Activated T-helper 9 cell treated with anti-CD3 and anti-CD28 coated beads, Interleukin-2, amount 50 U/mL, for 16 hours (primary cell): ENCODE results near the gene SND1.

Experiments used
- DNase-seq: peaks from one replicate; pipeline ENCODE4 v3.0.0-alpha.2; 2020; ENCODE audit warnings: low read depth

SND1 gene

GRCh38 chr7:127730658-127731276, 78.8 kb downstream of the SND1 start:
- no peak for DNase-seq

- DNase-seq = no peak
Measured at GRCh38 chr7:127731431-127732080, 79.6 kb downstream of the SND1 start.

GRCh38 chr7:127732306-127732705, 80.3 kb downstream of the SND1 start:
- no peak for DNase-seq

- DNase-seq = no peak
Measured at GRCh38 chr7:127733986-127734385, 82.0 kb downstream of the SND1 start.

GRCh38 chr7:127736511-127736910, 84.5 kb downstream of the SND1 start:
- no peak for DNase-seq

GRCh38 chr7:127738859-127739258, 86.9 kb downstream of the SND1 start:
- no peak for DNase-seq

GRCh38 chr7:127741764-127742375, 89.9 kb downstream of the SND1 start:
- no peak for DNase-seq

- no peak for DNase-seq
Measured at GRCh38 chr7:127745445-127745844, 93.5 kb downstream of the SND1 start.

- no peak for DNase-seq
Measured at GRCh38 chr7:127751062-127751461, 99.1 kb downstream of the SND1 start.

- DNase-seq = no peak
Measured at GRCh38 chr7:127751490-127752448, 99.8 kb downstream of the SND1 start.

GRCh38 chr7:127752829-127753228, 100.8 kb downstream of the SND1 start:
- DNase-seq = no peak

- DNase-seq = no peak
Measured at GRCh38 chr7:127754457-127754856, 102.5 kb downstream of the SND1 start.

- DNase-seq = no peak
Measured at GRCh38 chr7:127755521-127755920, 103.5 kb downstream of the SND1 start.

- DNase-seq = no peak
Measured at GRCh38 chr7:127755965-127756364, 104.0 kb downstream of the SND1 start.

- DNase-seq = no peak
Measured at GRCh38 chr7:127758105-127758504, 106.1 kb downstream of the SND1 start.

- no peak for DNase-seq
Measured at GRCh38 chr7:127758845-127759244, 106.9 kb downstream of the SND1 start.

- no peak for DNase-seq
Measured at GRCh38 chr7:127759945-127760421, 108.0 kb downstream of the SND1 start.

GRCh38 chr7:127760436-127761031, 108.5 kb downstream of the SND1 start:
- no peak for DNase-seq

- DNase-seq = no peak
Measured at GRCh38 chr7:127761196-127761595, 109.2 kb downstream of the SND1 start.

- DNase-seq = no peak
Measured at GRCh38 chr7:127764681-127765080, 112.7 kb downstream of the SND1 start.

- DNase-seq = no peak
Measured at GRCh38 chr7:127765150-127765549, 113.2 kb downstream of the SND1 start.
